K562 (cell line): ENCODE measurements around the gene MICU1. TPM values are rescaled to one million over a fixed set of nuclear protein-coding genes. Genes with fewer than 3 reads are reported as not detected.

Source experiments
- ATAC-seq: fragments of 200-7000 bp; cut with Tn5 transposase; 3 replicates; pipeline ENCODE4 v1.9.1; 2020; ENCODE audit warnings: moderate library complexity
- BruUV-seq: library from RNA; stranded (reverse); fragments of 400-500 nt; replicated peaks from 2 replicates; lab custom pipeline; 2021; lab: Mats Ljungman, UMichigan
- CTCF ChIA-PET: fragments of 300-600 bp; formaldehyde crosslinking; extraction: SDS; loops from one replicate; lab custom pipeline; 2021; ENCODE audit warnings: low intra/inter-chr PET ratio; lab: Yijun Ruan, JAX
- POLR2A ChIA-PET: fragments of 300-600, 350-650 bp; sonication (Branson Sonifier 250); formaldehyde crosslinking; extraction: SDS; loops from one replicate; lab custom pipeline; 2021; ENCODE audit warnings: antibody characterized with exemption, inconsistent platforms; lab: Yijun Ruan, JAX
- DNase-seq, 4 experiments: peaks; one replicate each; pipeline versions ENCODE4 v3.0.0 to v3.0.0-alpha.2; 2011 to 2018; ENCODE audit warnings: low spot score in 3 of 4, mixed read lengths in 3 of 4; ENCODE audit errors: extremely low read depth in 1 of 4
- FAIRE-seq: peaks from 2 replicates; lab custom pipeline; 2011; peaks lifted over from hg19 to GRCh38; lab: Jason Lieb, UNC
- H2AFZ ChIP-seq: 2 replicates; pipeline ENCODE4 v1.6.0; 2011; ENCODE audit warnings: low read depth, low read length, control low read depth, inconsistent platforms
- H3K27ac ChIP-seq: fragments of 200-600 bp; 3 replicates; pipeline ENCODE4 v1.8.0; 2011; ENCODE audit warnings: low read depth, mild to moderate bottlenecking, control low read depth, inconsistent platforms, low read length, moderate library complexity, mixed read lengths; ENCODE audit errors: extremely low read depth
- H3K27me3 ChIP-seq, 2 experiments: fragments of 300-600 bp in 1 of 2; 2 replicates in 1 of 2; 3 replicates in 1 of 2; pipeline versions ENCODE4 v1.6.0 to v1.8.0; 2011; ENCODE audit warnings: inconsistent platforms in 2 of 2, low read length in 2 of 2, mild to moderate bottlenecking in 1 of 2, mixed read lengths in 1 of 2, moderate library complexity in 1 of 2; ENCODE audit not compliant: control insufficient read depth in 2 of 2, insufficient read depth in 2 of 2
- H3K36me3 ChIP-seq: fragments of 300-600 bp; 3 replicates; pipeline ENCODE4 v1.8.0; 2011; ENCODE audit warnings: mild to moderate bottlenecking, low read length, inconsistent platforms; ENCODE audit not compliant: control insufficient read depth, insufficient read depth
- H3K4me1 ChIP-seq, 2 experiments: fragments of 200-600 bp in 1 of 2; replicated peaks in 1 of 2; 2 replicates in 1 of 2; 3 replicates in 1 of 2; pipeline versions ENCODE4 v1.5.1 to v1.8.0; 2011; ENCODE audit warnings: inconsistent platforms in 2 of 2, low read length in 2 of 2, mild to moderate bottlenecking in 1 of 2, mixed read lengths in 1 of 2, moderate library complexity in 1 of 2; ENCODE audit not compliant: control insufficient read depth in 2 of 2, insufficient read depth in 2 of 2
- H3K4me2 ChIP-seq: 2 replicates; pipeline ENCODE4 v1.6.1; 2011; ENCODE audit warnings: low read length, control low read depth, inconsistent platforms, mixed read lengths; ENCODE audit not compliant: insufficient read depth
- H3K4me3 ChIP-seq: fragments of 200-600 bp; sonication (generic), shearing (Covaris generic); 2 replicates; pipeline ENCODE4 v1.5.1; 2016; ENCODE audit warnings: control low read depth, inconsistent platforms
- H3K79me2 ChIP-seq: fragments of 200-600 bp; 3 replicates; pipeline ENCODE4 v1.8.0; 2011; ENCODE audit warnings: low read length, inconsistent platforms; ENCODE audit not compliant: control insufficient read depth, insufficient read depth
- H3K9ac ChIP-seq, 2 experiments: 2 replicates each; pipeline versions ENCODE4 v1.6.0 to v1.6.1; 2011; ENCODE audit warnings: low read depth in 2 of 2, low read length in 2 of 2, control low read depth in 1 of 2, inconsistent platforms in 1 of 2, mild to moderate bottlenecking in 1 of 2, mixed read lengths in 1 of 2; ENCODE audit not compliant: insufficient read depth in 1 of 2
- H3K9me1 ChIP-seq: one replicate; pipeline ENCODE4 v1.6.0; 2011; ENCODE audit warnings: inconsistent platforms, mild to moderate bottlenecking, low read length, moderate library complexity; ENCODE audit not compliant: control insufficient read depth, insufficient read depth
- H3K9me3 ChIP-seq: replicated peaks from 2 replicates; pipeline ENCODE4 v1.5.1; 2011; ENCODE audit warnings: low read depth, low read length, inconsistent platforms; ENCODE audit not compliant: control insufficient read depth, insufficient read depth
- H4K20me1 ChIP-seq: replicated peaks from 2 replicates; pipeline ENCODE4 v1.6.1; 2011; ENCODE audit warnings: low read length, inconsistent platforms, mixed read lengths; ENCODE audit not compliant: control insufficient read depth, insufficient read depth
- EP300 ChIP-seq: IDR thresholded peaks from 2 replicates; pipeline ENCODE4 v1.6.1; 2012; ENCODE audit warnings: low read length, improper control_type of control experiment
- FOSL1 ChIP-seq: fragments of 200-800 bp; sonication (Bioruptor generic); conservative IDR thresholded peaks from 2 replicates; pipeline ENCODE4 v1.6.1; 2016; ENCODE audit warnings: missing genetic modification characterization, missing compliant biosample characterization
- KLF6 ChIP-seq: fragments of 250-450 bp; sonication (Bioruptor Pico); IDR thresholded peaks from 2 replicates; pipeline ENCODE4 v1.4.0; 2020; ENCODE audit warnings: mild to moderate bottlenecking, moderate library complexity, borderline replicate concordance
- PBX2 ChIP-seq, 2 experiments: IDR thresholded peaks in 1 of 2; conservative IDR thresholded peaks in 1 of 2; 2 replicates each; pipeline ENCODE4 v1.6.1; 2016; ENCODE audit warnings: low read depth in 2 of 2, mild to moderate bottlenecking in 1 of 2, missing compliant biosample characterization in 1 of 2, missing genetic modification characterization in 1 of 2, moderate library complexity in 1 of 2
- PKNOX1 ChIP-seq: fragments of 450-650 bp; IDR thresholded peaks from 2 replicates; pipeline ENCODE4 v1.6.1; 2016
- SOX6 ChIP-seq: fragments of 450-650 bp; IDR thresholded peaks from 2 replicates; pipeline ENCODE4 v1.6.1; 2014; ENCODE audit warnings: mild to moderate bottlenecking
- SRF ChIP-seq, 2 experiments: fragments of 250-450, 450-650 bp in 1 of 2; sonication (Bioruptor Pico) in 1 of 2; sonication (generic) in 1 of 2; formaldehyde crosslinking; IDR thresholded peaks; 2 replicates each; pipeline versions ENCODE4 v1.5.0 to v1.5.1; 2020 to 2022; ENCODE audit warnings: mild to moderate bottlenecking in 1 of 2, missing genetic modification reagents in 1 of 2
- STAT5A ChIP-seq: IDR thresholded peaks from 2 replicates; pipeline ENCODE4 v1.6.1; 2012; ENCODE audit warnings: low read length, inconsistent platforms, borderline replicate concordance
- ZEB2 ChIP-seq: fragments of 450-650 bp; IDR thresholded peaks from 2 replicates; pipeline ENCODE4 v1.6.1; 2016
- ZNF134 ChIP-seq: fragments of 250-450 bp; sonication (Bioruptor Pico); conservative IDR thresholded peaks from 2 replicates; pipeline ENCODE4 v1.4.0; 2020
- ZNF395 ChIP-seq: fragments of 200-800 bp; sonication (Bioruptor generic); IDR thresholded peaks from 2 replicates; pipeline ENCODE4 v1.6.1; 2017; ENCODE audit warnings: missing genetic modification characterization, missing compliant biosample characterization
- ZNF76 ChIP-seq: fragments of 250-450 bp; sonication (Bioruptor Pico); IDR thresholded peaks from 2 replicates; pipeline ENCODE4 v1.4.0; 2020; ENCODE audit warnings: mild to moderate bottlenecking, moderate library complexity, borderline replicate concordance
- WGBS: fragments of 100-300 bp; shearing (Covaris generic); methylation state at CpG from one replicate; pipeline ENCODE4 v1.1.6; 2016; ENCODE audit warnings: low coverage, mixed read lengths; ENCODE audit not compliant: insufficient coverage; ENCODE audit errors: missing lambda C conversion rate; 5-methylcytosine and 5-hydroxymethylcytosine counted together
- in situ Hi-C: fragments of 300-500 bp; cut with MboI; formaldehyde crosslinking; loops from 4 replicates; pipeline ENCODE4 v1.15.0; 2018; ENCODE audit warnings: inconsistent platforms, mixed read lengths
- intact Hi-C: fragments of 100-400 bp; cut with micrococcal nuclease; formaldehyde crosslinking; loops from 2 replicates; pipeline ENCODE4 v1.14.2; 2022
- polyA plus RNA-seq, 8 experiments: library from polyadenylated mRNA; depleted of rRNA in 4 of 8; stranded (reverse) in 5 of 8; unstranded in 3 of 8; fragments of >200 nt; fragmentation: Nextera tagmentation in 2 of 8; fragmentation: Illumina TruSeq in 1 of 8; extraction: Ambion mirVana in 2 of 8; extraction: Trizol in 1 of 8; gene quantifications; 2 replicates each; pipeline versions ENCODE4 v1.2.1 to v1.2.3, GENCODE V29; 2011 to 2014; ENCODE audit warnings: inconsistent platforms in 1 of 8, missing spikeins in 1 of 8
- total RNA-seq, 7 experiments: library from RNA; depleted of rRNA in 6 of 7; stranded (reverse); fragments of >200 nt in 6 of 7; fragmentation: Illumina TruSeq in 2 of 7; extraction: Trizol in 2 of 7; gene quantifications; 2 replicates each; pipeline versions ENCODE4 v1.2.1 to v1.2.3, GENCODE V29; 2011 to 2021; ENCODE audit warnings: low replicate concordance in 1 of 7

Gene MICU1
- total and polyA plus RNA-seq, 9 of the 15 experiments (the other 6 are each of a cell fraction or from before 2014, with no cell fraction given): 29.3 to 76.8 (median 48.4) TPM

GRCh38 chr10:72605122-72605521 is 20.8 kb downstream of the MICU1 start:
- no peak overlapping the region for H3K4me2 ChIP-seq
- H3K9me3 ChIP-seq: no peaks in the 10 kb centered on the region
- no TSS peak for BruUV-seq
- H3K9ac ChIP-seq: no peak overlapping the region; a peak in 1 of 4 replicates
- ATAC-seq (peak; percentile 39; the same call in 2 of the 3 replicates), FAIRE-seq (no peak), DNase-seq (peak in 1 of 4 experiments; percentile 30)
- no peak overlapping the region for H2AFZ ChIP-seq
- 0 out of 3 replicates have a peak, but pooled peaks cover 4% of the 10 kb centered on the region for H3K36me3 ChIP-seq
- no peaks in the 10 kb centered on the region for H4K20me1 ChIP-seq
- peaks cover 3 to 6% of the 10 kb centered on the region in 2 experiments; a peak in 2 of 5 replicates for H3K4me1 ChIP-seq
- in situ Hi-C loops: no loop called here
- no peak overlapping the region for H3K4me3 ChIP-seq
- H3K27ac ChIP-seq: peak overlapping the region; percentile 0; the same call in 1 of the 3 replicates
- POLR2A ChIA-PET: no interaction called here
- peaks cover 31% of the 10 kb centered on the region for H3K79me2 ChIP-seq
- intact Hi-C loops: no loop called here
- no peaks in the 10 kb centered on the region for H3K27me3 ChIP-seq
- CTCF ChIA-PET: interaction anchor here (0.7 kb wide), 1 partner anchor 119 kb away, joined by 4 read pairs; no protein-coding TSS in a partner anchor
- 15% methylated on average over 3 of the region's 3 CpGs for WGBS
- no peaks in the 10 kb centered on the region for H3K9me1 ChIP-seq
- TF ChIP-seq SOX6: peak; percentile 99
- TF ChIP-seq FOSL1 (tag): 0 out of 2 replicates have a peak, but pooled peaks have one; percentile 17
- TF ChIP-seq PKNOX1: peak; percentile 39; the same call in 1 of the 2 replicates
- TF ChIP-seq ZEB2: no peak
- peak; percentile 66 to 99; a peak in 3 of 4 replicates for TF ChIP-seq SRF (CRISPR knock-in tag; IDR thresholded peaks at IDR 0.05)
- TF ChIP-seq ZNF395: 0 out of 2 replicates have a peak, but pooled peaks have one; percentile 50
- no peak for TF ChIP-seq ZNF76 (CRISPR knock-in tag)
- peak; percentile 26; the same call in 1 of the 2 replicates for TF ChIP-seq EP300
- TF ChIP-seq KLF6 (CRISPR knock-in tag): 0 out of 2 replicates have a peak, but pooled peaks have one; percentile 22
- peak; percentile 60 for TF ChIP-seq STAT5A
- no peak for TF ChIP-seq PBX2 (CRISPR knock-in tag; IDR thresholded peaks at IDR 0.05; ENCODE audit: low read depth)
- peak; percentile 65; the same call in 1 of the 2 replicates for TF ChIP-seq PBX2 (tag; conservative IDR thresholded peaks at IDR 0.05; ENCODE audit: low read depth)
- TF ChIP-seq ZNF134 (CRISPR knock-in tag): no peak
